CD4-positive, alpha-beta T cell treated with Interleukin-21 for 1 hour (primary cell): ENCODE data around the gene CHKA.

Source experiments
- DNase-seq: peaks from one replicate; pipeline ENCODE4 v3.0.0-alpha.2; 2020

Gene CHKA

DNA sequence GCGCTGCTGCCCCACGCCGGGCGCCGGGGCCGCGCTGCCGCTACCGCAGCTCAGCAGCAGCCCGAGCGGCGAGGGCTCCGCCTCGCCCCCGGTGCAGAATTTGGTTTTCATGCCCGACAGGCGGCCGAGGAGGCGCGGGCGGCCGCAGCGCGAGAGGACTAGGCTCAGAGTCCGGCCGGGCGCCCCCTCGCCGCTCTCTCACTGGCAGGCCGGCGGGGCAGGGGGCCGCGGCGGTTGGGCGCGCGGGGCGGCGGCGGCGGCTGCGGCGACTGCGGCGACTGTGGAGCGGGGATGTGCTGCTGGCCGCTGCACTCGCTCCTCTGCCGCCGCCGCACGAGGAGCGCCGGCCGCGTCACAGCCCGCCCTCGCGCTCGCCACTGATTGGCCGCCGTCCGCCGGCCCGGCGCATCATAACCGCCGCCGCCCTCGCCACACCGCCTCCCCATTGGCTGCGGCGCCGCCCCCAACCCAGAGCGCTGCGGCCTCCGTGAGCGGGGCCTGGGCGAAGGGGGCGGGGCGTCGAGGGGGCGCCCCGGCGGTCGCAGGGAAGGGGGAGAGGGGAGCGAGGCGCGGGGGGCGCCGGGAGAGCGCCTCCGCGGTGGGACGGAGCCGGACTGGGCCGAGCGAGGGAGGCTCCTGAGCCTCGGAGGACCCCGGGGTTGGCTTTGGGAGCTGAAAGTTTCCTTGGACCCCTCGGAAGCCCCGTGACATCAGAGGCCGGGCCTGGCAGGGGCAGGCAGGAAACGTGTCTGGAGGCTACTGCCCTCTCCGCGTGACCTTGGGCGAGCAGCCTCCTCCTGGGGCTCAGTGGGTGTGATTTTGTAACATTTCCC is at the start of gene CHKA:
TSS of gene CHKA (minus strand) at position 322 of the 833 bp plus-strand sequence. CDS start at position 111, 211 bp downstream.
- peak; percentile 87 for DNase-seq

DNA sequence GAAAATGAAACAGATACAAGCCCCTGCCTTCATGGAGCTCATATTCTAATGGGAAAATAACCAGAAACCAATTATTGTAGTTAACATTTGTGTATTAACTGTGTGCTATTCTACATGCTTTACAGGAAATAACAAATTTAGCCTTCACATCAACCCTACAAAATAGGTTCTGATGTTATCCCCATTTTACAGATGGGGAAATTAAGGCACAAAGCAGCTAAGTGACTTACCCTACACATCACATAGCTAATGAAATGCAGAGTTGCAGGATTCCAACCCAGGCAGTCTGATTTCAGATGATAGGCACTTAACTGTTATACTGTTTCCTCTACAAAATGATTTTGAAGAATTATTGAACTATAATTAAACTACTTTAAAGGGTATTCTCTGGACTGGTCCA is 48.3 kb upstream of the CHKA start:
- DNase-seq: no peak

DNA sequence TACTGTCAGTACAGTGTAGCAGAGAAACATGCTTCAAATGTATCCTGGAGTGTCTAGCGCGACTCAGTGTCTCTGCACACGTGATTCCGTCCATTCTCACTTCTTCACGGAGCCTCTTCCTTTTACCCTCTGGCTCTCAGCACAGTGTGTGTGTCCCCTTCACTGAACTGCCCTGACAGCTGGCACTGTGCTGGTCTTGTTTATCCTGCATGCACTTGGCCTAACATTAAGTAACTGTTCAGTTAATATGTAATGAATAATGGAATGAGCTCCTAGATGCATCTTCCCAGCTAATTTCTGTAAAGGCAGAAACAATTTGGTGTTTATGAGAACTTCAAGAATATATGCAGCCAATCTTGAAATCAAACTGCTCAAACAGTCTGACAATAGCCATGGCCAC is 47.5 kb upstream of the CHKA start:
- DNase-seq: no peak

DNA sequence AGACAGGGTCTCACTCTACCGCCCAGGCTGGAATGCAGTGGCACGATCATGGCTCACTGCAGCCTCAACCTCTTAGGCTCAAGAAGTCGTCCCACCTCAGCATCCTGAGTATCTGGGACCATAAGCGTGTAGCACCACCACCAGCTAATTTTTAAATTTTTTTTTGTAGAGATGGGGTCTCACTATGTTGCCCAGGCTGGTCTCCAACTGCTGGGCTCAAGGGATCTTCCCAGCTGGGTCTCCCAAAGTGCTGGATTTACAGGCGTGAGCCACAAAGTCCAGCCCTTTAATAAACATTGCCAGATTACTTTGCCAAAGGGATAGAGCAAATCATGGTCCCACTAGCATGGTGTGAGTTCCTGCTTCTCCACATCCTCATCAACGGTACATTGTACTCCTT is 46.3 kb upstream of the CHKA start:
- DNase-seq: no peak

DNA sequence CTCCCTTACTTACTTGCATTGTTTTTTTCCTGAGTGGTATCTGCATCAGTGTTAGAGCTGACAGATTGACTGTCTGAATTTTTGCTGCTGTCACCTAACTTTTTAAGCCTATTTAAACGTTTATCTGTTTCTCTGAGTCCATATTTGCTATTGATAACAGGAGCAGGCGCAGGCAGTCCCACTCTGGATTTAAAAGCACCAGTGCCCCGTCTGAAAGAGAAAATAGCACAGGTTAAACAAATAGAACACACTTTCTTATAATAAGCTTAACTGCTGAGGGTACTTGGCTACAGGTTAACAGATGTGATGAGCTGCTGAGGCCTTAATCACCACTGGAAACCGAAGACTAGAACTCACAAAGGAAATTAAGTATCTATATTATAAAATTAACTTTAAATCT is 45.8 kb upstream of the CHKA start:
- no peak for DNase-seq

DNA sequence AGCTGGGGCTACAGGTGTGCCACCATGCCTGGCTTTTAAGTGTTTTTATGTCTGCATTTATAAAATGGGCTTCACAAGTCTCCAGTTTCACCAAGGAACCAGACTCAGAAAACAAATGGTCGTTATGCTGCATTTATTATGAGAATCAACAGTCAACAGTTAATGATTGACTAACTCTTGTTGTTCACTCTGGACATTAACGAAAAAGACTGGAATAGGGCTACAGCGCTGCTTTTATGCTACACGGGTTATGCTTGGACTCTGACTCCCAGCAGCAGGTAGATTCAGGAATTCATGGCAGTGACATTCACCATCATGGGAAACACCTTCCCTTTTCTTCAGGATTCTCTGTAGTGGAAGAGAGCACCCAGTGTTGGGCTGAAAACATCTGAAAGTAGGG is 44.4 kb upstream of the CHKA start:
- DNase-seq: no peak

DNA sequence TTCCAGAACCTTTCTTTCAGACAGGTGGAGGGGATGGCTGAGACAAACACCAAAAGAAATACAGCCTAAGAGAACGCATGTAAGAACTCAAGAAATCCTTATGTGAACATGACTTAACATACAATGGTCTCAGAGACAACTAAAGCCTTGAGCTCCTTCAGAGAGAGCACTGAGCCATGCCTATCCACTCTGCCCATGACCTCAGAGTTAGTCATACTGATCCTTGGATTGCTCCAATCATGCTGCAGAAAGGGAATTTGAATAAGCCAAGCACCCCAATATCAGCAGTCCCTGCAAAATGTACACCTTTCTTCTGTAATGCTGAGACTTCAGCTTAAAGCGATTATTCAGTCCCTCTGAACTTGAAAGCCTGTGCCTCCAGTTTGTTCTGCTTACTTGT is 43.2 kb upstream of the CHKA start:
- no peak for DNase-seq

DNA sequence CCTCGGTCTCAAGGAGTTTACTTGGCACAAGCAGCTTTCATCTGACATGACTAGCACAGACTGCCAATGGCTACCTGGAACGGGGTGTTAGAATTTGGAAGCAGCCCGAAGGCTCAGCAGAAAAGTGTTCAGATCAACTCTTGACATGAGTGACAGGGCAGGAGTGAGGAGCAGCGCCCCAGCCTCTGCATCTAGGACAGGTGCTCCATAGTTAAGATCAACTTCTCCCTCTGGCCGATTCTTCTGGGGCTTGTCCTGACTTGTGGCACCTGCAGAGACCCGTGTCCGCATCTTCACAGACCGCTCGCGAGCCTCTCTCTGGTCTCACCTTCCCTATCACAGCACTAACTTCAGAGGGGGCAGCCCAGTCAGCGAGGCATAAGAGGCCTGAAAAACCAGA is 42.5 kb upstream of the CHKA start:
- no peak for DNase-seq

DNA sequence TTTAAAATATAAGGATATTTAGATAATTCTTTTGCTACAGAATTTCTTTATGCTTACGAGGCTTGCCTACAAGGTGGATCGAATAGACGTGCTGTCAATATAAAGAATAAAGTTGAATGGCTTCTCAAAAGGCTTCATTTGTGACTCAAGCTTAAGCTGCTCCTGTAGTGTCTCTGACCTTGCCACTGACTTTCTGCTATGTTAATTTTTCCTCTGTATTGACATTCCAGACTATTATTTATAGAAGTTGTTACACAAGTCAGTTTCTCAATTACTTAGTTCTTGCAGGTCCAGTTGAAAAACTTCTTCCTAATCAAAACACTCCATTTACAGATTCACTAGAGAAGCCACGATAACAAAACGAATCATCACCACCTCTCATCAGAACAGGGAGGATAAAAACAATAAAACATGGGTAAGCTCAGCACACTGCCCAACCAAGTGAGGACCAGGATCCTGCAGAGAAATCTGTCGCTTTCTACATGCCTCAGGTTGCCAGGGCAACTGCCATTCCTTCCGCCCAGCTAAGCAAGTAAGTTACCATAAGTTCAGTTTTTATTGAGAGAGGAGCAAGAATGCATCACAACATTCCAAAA is 39.0 kb upstream of the CHKA start:
- DNase-seq: no peak

DNA sequence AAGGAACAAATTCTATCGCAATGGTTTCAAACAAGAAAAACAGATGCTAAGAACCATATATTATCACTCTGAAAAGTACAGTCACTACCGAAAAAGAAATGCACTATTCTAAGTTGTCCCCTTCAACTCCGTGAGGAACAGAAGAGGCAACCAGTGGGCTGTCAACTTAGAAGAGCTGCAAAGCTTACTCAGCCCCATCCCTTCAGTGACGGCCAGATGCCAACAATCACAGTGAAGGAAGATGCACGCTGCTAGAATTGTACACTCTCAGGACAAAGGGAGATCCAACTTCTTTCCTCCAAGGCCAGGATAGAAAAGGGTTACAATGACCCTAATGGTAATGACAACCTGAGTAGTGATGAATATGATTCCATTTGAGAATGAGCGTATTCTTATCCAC is 38.5 kb upstream of the CHKA start:
- no peak for DNase-seq

DNA sequence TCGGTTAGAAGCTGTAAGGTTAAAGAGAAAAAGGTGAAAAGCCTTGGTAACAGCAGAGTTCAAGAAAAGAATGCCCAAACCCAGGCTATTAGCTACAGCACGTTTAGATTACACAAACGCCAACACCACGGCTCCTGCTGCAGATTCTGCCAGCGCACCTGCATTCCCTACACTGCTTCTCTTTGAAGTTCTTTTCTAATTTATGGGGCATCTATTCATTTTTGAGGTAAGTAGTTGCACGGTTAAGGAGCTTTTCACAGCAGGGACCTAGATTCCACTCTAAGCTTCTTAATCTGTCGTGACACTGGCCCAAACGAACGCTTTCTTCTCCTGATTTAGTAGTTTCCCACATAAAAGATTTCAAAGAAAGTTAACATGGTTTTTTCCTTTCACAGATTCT is 38.0 kb upstream of the CHKA start:
- no peak for DNase-seq

DNA sequence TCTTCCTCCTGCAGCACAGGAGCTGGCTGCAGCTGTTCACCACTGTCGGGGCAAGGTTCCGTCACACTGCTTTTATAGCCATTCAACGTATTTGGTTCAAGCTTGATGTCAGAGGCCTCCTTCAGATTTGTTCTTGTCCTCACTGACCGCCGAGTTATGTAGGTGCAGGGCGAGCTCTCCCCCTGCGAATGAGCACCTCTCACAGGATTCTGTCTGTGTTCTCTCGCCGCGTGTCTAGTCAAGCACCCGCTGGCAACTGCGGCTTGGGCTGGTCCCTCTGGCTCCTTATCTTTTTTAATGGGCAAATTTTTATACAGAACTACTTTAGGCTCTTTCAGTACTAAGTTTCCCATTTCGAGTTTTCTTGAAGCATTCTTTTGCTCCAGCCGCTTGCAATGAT is 37.4 kb upstream of the CHKA start:
- no peak for DNase-seq

DNA sequence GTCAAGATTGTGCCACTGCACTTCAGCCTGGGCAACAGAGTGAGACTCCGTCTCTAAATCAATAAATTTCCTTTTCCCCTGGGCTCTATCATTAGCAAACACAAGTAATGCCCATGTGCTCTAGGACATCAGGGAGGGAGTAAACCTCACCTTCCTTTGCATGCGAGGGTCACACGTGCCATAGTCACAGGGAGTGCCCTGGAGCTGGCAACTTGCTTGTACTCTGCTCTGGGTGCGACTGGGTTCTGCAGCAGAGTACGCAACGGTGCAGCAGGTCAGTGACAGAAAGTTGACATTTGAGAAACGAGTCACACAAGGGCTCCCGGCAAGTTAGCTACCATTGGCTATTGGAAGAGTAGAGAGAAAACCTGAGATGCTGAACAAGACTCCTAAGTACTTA is 32.6 kb upstream of the CHKA start:
- no peak for DNase-seq

DNA sequence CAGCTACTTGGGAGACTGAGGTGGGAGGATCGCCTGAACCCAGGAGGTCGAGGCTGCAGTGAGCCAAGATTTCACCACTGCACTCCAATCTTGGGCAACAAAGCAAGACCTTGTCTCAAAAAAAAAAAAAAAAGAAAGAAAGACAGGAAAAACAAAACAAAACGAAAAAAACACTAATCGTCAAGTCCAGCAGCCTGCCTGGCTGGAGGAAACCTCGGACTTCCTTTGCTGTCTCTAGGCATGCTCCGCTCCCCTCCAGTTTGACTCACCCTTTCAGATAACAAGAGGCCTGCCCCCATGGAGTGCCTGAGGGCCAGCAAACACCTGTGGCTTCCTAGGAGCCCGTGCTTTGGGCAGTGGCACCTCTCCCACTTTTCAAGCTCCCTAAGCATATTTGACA is 28.8 kb upstream of the CHKA start:
- no peak for DNase-seq

DNA sequence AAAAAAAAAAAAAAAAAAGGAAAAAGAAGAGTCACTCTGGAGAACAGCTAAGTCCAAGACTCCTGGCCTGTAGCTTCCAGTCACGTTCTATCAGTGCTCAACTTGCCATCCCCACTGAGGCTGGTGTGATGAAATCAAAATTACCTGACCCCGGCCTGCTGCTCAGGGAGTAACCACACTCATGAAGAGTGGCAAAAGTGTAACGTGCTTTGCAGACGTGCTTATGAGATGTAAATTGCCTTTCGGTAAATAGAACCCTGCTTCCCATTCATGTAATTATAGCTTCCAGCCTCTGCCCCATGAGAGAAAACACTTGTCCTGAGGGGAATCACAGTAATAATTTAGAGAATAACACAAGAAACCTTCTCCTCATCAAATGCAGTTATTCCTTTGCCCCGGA is 28.2 kb upstream of the CHKA start:
- no peak for DNase-seq

DNA sequence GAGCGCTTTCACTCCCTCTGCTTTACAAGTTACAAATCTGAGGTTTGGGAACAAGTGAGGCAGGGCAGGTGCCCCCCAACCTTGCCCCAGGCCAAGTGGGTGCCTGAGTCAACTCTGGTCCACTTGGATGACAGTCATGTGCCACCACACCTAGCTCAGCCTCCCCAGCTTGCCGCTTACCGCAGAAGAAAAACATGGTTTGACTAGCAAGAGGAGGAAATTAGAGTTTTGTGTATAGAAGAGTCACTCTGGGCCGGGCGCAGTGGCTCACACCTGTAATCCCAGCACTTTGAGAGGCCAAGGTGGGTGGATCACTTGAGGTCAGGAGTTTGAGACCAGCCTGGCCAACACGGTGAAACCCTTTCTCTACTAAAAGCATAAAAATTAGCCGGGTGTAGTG is 27.7 kb upstream of the CHKA start:
- DNase-seq: no peak

DNA sequence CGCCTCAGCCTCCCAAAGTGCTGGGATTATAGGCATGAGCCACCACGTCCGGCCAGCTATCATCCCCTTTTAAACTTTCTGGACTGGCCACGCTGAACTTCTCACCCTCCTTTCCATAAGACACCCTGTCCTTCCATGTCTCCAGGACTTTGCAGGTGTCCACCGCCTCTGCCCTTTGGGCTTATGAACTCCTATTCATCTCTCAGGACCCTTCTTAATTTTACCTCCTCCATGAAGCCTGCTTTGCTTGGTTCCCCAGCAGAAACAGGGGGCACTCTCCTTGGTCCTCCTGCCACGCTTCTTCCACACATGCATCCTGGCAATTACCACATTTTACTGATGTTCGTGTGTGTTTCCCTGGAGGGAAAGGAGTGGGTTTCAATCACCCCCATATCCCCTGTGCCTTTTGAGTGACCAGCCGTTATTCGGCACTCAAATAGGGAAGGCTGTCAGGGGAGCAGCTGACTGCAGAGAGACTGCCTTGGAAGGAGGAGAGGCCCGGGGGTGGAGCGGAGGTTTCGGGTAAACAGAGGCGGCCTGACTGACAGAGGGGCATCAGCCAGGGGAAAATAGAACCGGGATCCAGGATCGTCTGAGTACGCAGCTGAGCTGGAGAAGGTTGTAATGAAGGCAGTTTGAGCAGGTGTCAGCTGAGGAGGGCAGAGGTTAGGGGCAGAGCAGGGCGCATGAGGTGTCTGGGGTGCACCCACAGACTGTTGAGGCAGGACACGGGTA is 27.1 kb upstream of the CHKA start:
- DNase-seq: no peak

DNA sequence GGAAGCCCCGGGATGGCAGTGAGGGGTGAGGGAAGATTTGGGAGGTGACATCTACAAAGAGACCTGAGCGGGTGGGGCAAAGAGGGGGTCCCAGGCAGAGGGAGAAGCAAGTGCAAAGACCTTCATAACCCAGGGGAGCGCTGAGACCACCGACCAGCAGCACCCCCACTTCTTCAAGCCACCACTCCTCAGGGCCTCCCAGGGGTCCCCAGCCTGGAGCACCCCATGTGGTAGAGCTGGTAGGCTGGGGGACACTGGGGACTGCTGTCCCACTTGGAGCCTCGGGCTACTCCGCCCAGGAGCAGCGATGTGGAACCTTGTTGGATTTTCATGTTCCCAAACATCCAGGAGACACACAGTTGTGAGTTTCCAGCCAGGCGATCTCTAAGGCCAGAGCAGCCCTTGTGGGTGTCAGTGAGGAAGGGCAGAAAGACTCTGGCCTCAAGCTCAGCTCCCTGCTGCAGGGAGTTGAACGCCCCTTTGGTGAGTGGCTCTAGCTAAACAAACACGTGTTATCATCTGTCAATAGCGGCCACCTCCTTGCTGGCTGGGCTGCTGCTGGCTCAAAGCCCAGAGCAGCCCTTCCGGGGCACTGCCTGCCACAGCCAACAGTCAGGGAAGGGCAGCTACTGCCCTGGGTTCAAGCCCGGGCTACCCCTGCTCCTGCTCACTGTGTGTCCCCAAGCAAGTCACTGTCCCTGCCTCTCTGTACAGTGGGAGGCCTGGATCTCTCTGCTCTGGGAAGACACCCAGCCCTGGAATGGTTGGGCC is 25.7 kb upstream of the CHKA start:
- no peak for DNase-seq

DNA sequence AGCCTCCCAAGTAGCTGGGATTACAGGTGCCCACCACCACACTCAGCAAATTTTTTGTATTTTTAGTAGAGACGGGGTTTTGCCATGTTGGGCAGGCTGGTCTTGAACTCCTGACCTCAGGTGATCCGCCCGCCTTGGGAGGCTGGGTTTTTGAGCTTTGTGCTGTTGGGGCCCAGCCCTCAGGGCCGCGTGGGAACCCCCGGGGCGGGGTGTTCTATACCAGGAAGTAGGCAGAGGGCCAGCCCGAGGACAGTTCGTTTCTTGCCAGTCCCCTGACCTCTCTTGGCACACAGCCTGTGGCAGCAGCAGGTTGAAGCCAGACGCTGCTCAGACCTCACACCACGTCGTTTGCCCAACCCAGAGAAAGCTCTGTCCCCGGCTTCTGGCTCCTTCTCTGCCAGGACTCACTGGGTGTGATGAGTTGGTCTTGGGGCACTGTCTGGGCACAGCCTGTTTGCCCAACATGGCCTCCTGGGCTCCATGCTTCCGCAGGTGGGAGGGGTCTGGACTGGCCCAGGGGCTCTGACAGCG is 24.9 kb upstream of the CHKA start:
- peak; percentile 3 for DNase-seq

DNA sequence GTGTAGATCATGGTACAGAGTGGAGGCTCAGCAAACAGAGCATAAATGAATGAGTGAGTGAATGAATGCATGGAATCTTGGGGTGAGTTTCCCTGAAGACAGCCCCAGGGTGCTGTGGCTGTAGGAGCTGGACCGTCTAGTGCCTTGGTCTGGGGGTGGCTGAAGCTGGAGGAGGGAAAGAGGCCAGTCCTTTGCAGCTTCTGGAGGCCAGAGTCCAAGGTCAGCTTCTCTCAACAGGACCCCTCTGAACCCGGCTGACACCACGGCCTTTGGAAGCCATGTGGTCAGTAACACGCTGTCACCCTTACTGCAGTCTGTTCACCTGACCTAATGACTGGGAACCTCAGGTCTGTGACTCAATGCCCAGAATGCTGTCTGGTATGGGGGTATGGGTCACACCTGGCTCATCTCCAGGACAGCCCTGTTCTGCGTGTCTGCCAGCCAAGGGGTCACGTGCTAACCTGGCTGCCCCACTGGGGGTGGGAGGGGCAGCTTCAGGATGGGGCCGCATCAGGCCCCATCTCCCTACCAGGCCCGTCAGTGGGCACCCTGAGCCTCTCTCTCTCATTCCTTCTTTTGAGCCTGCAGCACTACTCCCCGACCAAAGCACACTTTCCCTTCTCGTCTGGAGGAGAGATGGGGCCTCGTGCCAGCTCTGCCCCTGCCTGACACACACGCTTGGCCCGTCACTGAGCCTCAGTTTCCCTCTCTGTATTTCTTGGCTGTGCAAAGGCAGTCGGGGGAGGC is 24.1 kb upstream of the CHKA start:
- no peak for DNase-seq

DNA sequence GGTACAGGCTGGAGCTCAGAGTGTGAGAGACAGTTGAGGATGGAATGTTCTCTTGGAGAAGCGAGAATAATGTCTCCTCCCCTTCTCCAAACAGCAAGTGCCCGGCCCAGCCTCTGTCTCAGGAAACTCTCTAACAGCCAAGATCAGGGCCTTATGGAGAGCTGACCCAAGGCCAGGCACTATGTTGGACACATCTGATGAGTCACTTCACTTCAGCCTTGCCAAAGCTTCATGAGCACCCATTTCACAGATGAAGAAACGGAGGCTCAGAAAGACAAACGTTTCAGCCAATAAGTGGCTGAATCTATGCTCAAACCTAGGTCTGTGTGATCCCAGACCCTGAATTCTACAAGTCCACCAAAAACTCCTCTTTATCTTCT is 22.1 kb upstream of the CHKA start:
- no peak for DNase-seq
